PC-3 (cell line): Measurements from ENCODE around the gene MLLT10. TPM values are rescaled to one million over a fixed set of nuclear protein-coding genes. Genes with fewer than 3 reads are reported as not detected.

Experiments
- ATAC-seq: fragments of 200-7000 bp; cut with Tn5 transposase; 2 replicates; pipeline ENCODE4 v1.9.1; 2020; ENCODE audit warnings: mild to moderate bottlenecking, moderate library complexity
- BruUV-seq: library from RNA; stranded (reverse); fragments of 400-500 nt; replicated peaks from 2 replicates; lab custom pipeline; 2021; lab: Mats Ljungman, UMichigan
- CTCF ChIA-PET: fragments of 300-600 bp; sonication (Branson Sonifier 250); formaldehyde crosslinking; loops from one replicate; lab custom pipeline; 2022; ENCODE audit warnings: antibody characterized with exemption; lab: Charles Lee
- POLR2A ChIA-PET: fragments of 300-600 bp; sonication (Branson Sonifier 250); formaldehyde crosslinking; loops from one replicate; lab custom pipeline; 2022; ENCODE audit warnings: antibody characterized with exemption; ENCODE audit not compliant: unreplicated experiment; lab: Charles Lee
- DNase-seq: peaks from one replicate; pipeline ENCODE4 v3.0.0-alpha.2; 2015
- H2AFZ ChIP-seq: fragments of 300-600 bp; sonication (generic); 2 replicates; pipeline ENCODE4 v1.6.0; 2016; ENCODE audit warnings: antibody characterized with exemption, low read length
- H3F3A ChIP-seq: fragments of 300-600 bp; sonication (generic); one replicate; pipeline ENCODE4 v1.6.0; 2017; ENCODE audit warnings: antibody characterized with exemption, low read length, control low read depth, mild to moderate bottlenecking; ENCODE audit not compliant: unreplicated experiment
- H3K27ac ChIP-seq: fragments of 300-600 bp; sonication (generic); 2 replicates; pipeline ENCODE4 v1.5.1; 2016; ENCODE audit warnings: mild to moderate bottlenecking, low read length
- H3K27me3 ChIP-seq: fragments of 300-600 bp; sonication (generic); 2 replicates; pipeline ENCODE4 v1.6.1; 2016; ENCODE audit warnings: low read length, mixed read lengths
- H3K36me3 ChIP-seq: fragments of 300-600 bp; sonication (generic); 2 replicates; pipeline ENCODE4 v1.6.1; 2016; ENCODE audit warnings: low read depth, mixed run types, low read length, mixed read lengths
- H3K4me1 ChIP-seq: fragments of 300-600 bp; sonication (generic); 2 replicates; pipeline ENCODE4 v1.5.1; 2016; ENCODE audit warnings: low read length; ENCODE audit not compliant: insufficient read depth
- H3K4me2 ChIP-seq: fragments of 300-600 bp; sonication (generic); 2 replicates; pipeline ENCODE4 v1.6.0; 2016; ENCODE audit warnings: low read length
- H3K4me3 ChIP-seq: fragments of 300-600 bp; sonication (generic); 2 replicates; pipeline ENCODE4 v1.5.1; 2016; ENCODE audit warnings: mild to moderate bottlenecking, low read length, mixed read lengths
- H3K79me2 ChIP-seq: fragments of 300-600 bp; sonication (generic); 2 replicates; pipeline ENCODE4 v1.6.1; 2017; ENCODE audit warnings: low read length, mixed read lengths
- H3K9ac ChIP-seq: fragments of 300-600 bp; sonication (generic); 2 replicates; pipeline ENCODE4 v1.6.0; 2016; ENCODE audit warnings: mild to moderate bottlenecking, low read length
- H3K9me2 ChIP-seq: fragments of 300-600 bp; sonication (generic); replicated peaks from 2 replicates; pipeline ENCODE4 v1.6.1; 2016; ENCODE audit warnings: mixed run types, low read length, mixed read lengths
- H3K9me3 ChIP-seq: fragments of 300-600 bp; sonication (generic); 2 replicates; pipeline ENCODE4 v1.6.1; 2016; ENCODE audit warnings: low read length, mixed read lengths
- H4K20me1 ChIP-seq: fragments of 300-600 bp; sonication (generic); 2 replicates; pipeline ENCODE4 v1.6.1; 2016; ENCODE audit warnings: low read length, mixed read lengths
- EZH2 ChIP-seq: fragments of 300-600 bp; sonication (generic); IDR thresholded peaks from one replicate; pipeline ENCODE4 v1.6.1; 2017; ENCODE audit warnings: antibody characterized with exemption, mild to moderate bottlenecking, low read length; ENCODE audit not compliant: unreplicated experiment
- EZH2phosphoT487 ChIP-seq: fragments of 300-600 bp; sonication (generic); IDR thresholded peaks from 2 replicates; pipeline ENCODE4 v1.6.1; 2018; ENCODE audit warnings: mild to moderate bottlenecking, antibody characterized with exemption, low read length, borderline replicate concordance
- intact Hi-C: fragments of 100-400 bp; cut with micrococcal nuclease; formaldehyde crosslinking; loops from 2 replicates; pipeline ENCODE4 v1.9.0; 2023
- total RNA-seq: library from RNA; depleted of rRNA; stranded (reverse); fragments of >200 nt; gene quantifications from 2 replicates; pipeline ENCODE4 v1.2.3, GENCODE V29; 2014
- TF ChIP-seq, protein P1 (sequence below): fragments of 300-600 bp; sonication (generic); conservative IDR thresholded peaks from 2 replicates; pipeline ENCODE4 v1.5.1; 2017; ENCODE audit warnings: antibody characterized with exemption, low read depth, mild to moderate bottlenecking, low read length

Gene MLLT10
- total RNA-seq, 1 experiment from 2014 or later: 32.5 TPM

GRCh38 chr10:21681156-21681555, 147.1 kb downstream of the MLLT10 start:
- BruUV-seq: no TSS peak
- intact Hi-C loops: no loop called here
- no peak overlapping the region for H3K4me3 ChIP-seq
- H3K36me3 ChIP-seq: no peaks in the 10 kb centered on the region
- no peak overlapping the region for H3K4me2 ChIP-seq
- H4K20me1 ChIP-seq: no peaks in the 10 kb centered on the region
- POLR2A ChIA-PET: no interaction called here
- no peaks in the 10 kb centered on the region for H3F3A ChIP-seq
- ATAC-seq (no peak), DNase-seq (no peak)
- no peaks in the 10 kb centered on the region for H3K4me1 ChIP-seq
- no peaks in the 10 kb centered on the region for H3K79me2 ChIP-seq
- no peak overlapping the region for H3K27ac ChIP-seq
- TF ChIP-seq, protein P1, sequence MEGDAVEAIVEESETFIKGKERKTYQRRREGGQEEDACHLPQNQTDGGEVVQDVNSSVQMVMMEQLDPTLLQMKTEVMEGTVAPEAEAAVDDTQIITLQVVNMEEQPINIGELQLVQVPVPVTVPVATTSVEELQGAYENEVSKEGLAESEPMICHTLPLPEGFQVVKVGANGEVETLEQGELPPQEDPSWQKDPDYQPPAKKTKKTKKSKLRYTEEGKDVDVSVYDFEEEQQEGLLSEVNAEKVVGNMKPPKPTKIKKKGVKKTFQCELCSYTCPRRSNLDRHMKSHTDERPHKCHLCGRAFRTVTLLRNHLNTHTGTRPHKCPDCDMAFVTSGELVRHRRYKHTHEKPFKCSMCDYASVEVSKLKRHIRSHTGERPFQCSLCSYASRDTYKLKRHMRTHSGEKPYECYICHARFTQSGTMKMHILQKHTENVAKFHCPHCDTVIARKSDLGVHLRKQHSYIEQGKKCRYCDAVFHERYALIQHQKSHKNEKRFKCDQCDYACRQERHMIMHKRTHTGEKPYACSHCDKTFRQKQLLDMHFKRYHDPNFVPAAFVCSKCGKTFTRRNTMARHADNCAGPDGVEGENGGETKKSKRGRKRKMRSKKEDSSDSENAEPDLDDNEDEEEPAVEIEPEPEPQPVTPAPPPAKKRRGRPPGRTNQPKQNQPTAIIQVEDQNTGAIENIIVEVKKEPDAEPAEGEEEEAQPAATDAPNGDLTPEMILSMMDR: no peak
- TF ChIP-seq EZH2: no peak
- no peak for TF ChIP-seq EZH2phosphoT487
- no peaks in the 10 kb centered on the region for H3K9me2 ChIP-seq
- H3K9me3 ChIP-seq: no peaks in the 10 kb centered on the region
- no peak overlapping the region for H3K9ac ChIP-seq
- no peaks in the 10 kb centered on the region for H3K27me3 ChIP-seq
- CTCF ChIA-PET: interaction anchor here (0.6 kb wide), 1 partner anchor 406 kb away, joined by 5 read pairs; no protein-coding TSS in a partner anchor
- H2AFZ ChIP-seq: no peak overlapping the region

DNA sequence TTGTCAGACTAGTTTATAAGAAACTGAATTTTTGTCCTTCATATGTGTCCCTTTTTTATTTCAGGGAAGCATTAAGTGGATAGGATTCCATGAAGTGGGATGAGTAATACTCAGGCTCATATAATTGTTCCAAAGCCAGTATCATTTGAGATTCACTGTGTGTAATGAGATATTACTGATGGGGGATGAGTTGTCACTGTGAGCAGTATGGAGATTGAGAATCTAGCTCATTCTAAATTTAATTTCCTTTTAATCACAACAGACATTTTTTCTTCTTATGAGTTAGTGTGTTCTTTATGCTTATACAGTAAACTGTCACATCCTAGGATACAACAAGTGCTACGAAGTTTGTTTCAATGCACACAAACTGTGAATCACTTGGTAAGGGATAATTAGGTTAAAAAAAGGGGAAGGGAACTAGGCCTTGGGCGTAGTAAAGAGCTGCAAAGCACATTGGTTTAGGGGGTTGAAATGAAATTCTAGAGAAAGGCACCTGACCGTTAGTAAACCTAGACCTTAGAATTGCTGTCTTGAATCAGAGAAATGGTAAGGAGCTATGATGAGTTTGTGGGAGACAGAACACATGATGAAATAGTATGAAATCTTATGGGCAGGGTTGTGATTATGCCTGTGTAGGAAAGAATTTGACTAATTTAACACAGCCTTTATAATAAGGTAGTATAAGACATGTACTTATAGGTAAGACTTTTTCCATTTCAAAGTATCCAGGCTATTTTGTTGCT, 153.4 kb downstream of the MLLT10 start:
- H3K4me1 ChIP-seq: no peaks in the 10 kb centered on the region
- ChIA-PET POLR2A (no interaction called here), CTCF (no interaction called here)
- H3K4me3 ChIP-seq: no peak overlapping the region
- no peaks in the 10 kb centered on the region for H4K20me1 ChIP-seq
- H3K36me3 ChIP-seq: no peaks in the 10 kb centered on the region
- H3F3A ChIP-seq: no peaks in the 10 kb centered on the region
- H3K27me3 ChIP-seq: no peaks in the 10 kb centered on the region
- H3K9me3 ChIP-seq: no peaks in the 10 kb centered on the region
- no peak overlapping the region for H3K4me2 ChIP-seq
- BruUV-seq: TSS peak; percentile 20
- intact Hi-C loops: no loop called here
- H3K9ac ChIP-seq: no peak overlapping the region
- DNase-seq: peak; percentile 4
- TF ChIP-seq EZH2phosphoT487: no peak
- no peaks in the 10 kb centered on the region for H3K9me2 ChIP-seq
- no peak overlapping the region for H2AFZ ChIP-seq
- no peaks in the 10 kb centered on the region for H3K79me2 ChIP-seq
- H3K27ac ChIP-seq: no peak overlapping the region
- ATAC-seq: peak; percentile 55

DNA sequence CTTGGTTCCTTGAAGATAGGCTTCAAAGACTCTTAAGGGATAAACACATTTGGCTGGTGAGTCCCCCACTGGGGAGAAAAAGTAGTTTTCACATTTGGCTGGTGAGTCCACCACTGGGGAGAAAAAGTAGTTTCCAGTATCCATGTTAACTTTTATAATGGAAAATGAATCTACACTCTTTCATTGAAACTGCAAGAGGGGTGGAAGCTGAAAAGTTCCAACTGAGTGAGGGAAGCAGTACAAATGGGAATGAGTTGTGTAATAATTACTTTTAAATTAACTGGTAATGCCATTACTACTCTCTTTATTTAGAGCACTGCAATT, 153.9 kb downstream of the MLLT10 start:
- H3K9ac ChIP-seq: no peak overlapping the region
- H3K79me2 ChIP-seq: no peaks in the 10 kb centered on the region
- no peaks in the 10 kb centered on the region for H3K4me1 ChIP-seq
- POLR2A ChIA-PET: no interaction called here
- BruUV-seq: no TSS peak
- no peak overlapping the region for H3K4me3 ChIP-seq
- H3F3A ChIP-seq: no peaks in the 10 kb centered on the region
- intact Hi-C loops: no loop called here
- no peaks in the 10 kb centered on the region for H4K20me1 ChIP-seq
- TF ChIP-seq EZH2 (no peak), EZH2phosphoT487 (no peak)
- TF ChIP-seq, protein P1: no peak
- no peak overlapping the region for H3K27ac ChIP-seq
- no peak overlapping the region for H2AFZ ChIP-seq
- no peaks in the 10 kb centered on the region for H3K36me3 ChIP-seq
- H3K9me2 ChIP-seq: no peaks in the 10 kb centered on the region
- no peak for ATAC-seq
- CTCF ChIA-PET: no interaction called here
- H3K27me3 ChIP-seq: no peaks in the 10 kb centered on the region
- H3K9me3 ChIP-seq: no peaks in the 10 kb centered on the region
- no peak overlapping the region for H3K4me2 ChIP-seq
- DNase-seq: no peak
